ENCODE results near the gene URM1. TPM values are rescaled to one million over a fixed set of nuclear protein-coding genes. Genes with fewer than 3 reads are reported as not detected.
A peak's percentile ranks its signal among the peaks of the same experiment; 100 is the strongest.
"Not testable (repeated sequence)": the region's sequence is repeated elsewhere in the genome, so short reads cannot be mapped to it uniquely, and the experiment has no call there.

URM1 gene
- total and polyA plus RNA-seq, 3 experiments from 2014 or later: 56.3 to 108 (median 100) TPM

DNA sequence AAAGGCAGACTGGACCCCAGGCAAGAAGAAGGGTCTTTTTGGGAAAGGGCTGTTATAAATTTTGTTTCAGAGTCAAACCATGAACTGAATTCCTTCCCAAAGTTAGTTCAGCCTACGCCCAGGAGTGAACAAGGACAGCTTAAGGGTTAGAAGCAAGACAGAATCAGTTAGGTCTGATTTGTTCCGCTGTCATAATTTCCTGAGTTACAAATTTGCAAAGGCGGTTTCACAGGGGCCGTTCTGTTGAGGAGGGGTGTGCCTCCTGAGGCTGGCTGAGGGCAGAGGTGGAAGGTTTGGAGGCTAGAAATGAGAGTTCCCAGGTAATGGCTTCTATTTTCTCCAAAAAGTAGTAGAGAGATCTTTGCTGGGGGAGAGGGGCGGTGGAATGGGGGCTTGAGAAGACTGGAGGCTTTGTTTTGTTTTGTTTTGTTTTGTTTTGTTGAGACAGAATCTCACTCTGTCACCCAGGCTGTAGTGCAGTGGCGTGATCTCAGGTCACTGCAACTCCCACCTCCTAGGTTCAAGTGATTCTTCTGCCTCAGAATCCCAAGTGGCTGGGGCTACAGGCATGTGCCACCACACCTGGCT, 45.4 kb downstream of the URM1 start:
- no peak overlapping the region for H3K27ac ChIP-seq (ENCODE audit: low read depth, low read length)
- H3K9me3 ChIP-seq (ENCODE audit: low read length): no peaks in the 10 kb centered on the region
- no peak for DNase-seq
- Mint-ChIP-seq H3K27me3 (peaks cover 26 to 47% of the 10 kb centered on the region in 2 donors), H3K27ac (peak overlapping the region in 1 of 8 donors; percentile 64), H3K9me3 (peaks cover 0 to 2% (median 0%) of the 10 kb centered on the region in 5 donors), H3K36me3 (no peaks in the 10 kb centered on the region), H3K4me1 (peaks cover 0 to 11% (median 1%) of the 10 kb centered on the region in 3 donors), H3K4me3 (peak overlapping the region in 1 of 7 donors; percentile 19)
- peaks cover 13% of the 10 kb centered on the region for H3K4me1 ChIP-seq (ENCODE audit: insufficient read depth, low read length)
- H3K4me3 ChIP-seq (ENCODE audit: low read length): no peak overlapping the region
- H3K27me3 ChIP-seq (ENCODE audit: insufficient read depth, low read length, poor library complexity, severe bottlenecking): peaks cover 7% of the 10 kb centered on the region
- CTCF ChIA-PET: no interaction called here
- POLR2A ChIA-PET: no interaction called here
- H3K36me3 ChIP-seq (ENCODE audit: insufficient read depth, low read length): no peaks in the 10 kb centered on the region

DNA sequence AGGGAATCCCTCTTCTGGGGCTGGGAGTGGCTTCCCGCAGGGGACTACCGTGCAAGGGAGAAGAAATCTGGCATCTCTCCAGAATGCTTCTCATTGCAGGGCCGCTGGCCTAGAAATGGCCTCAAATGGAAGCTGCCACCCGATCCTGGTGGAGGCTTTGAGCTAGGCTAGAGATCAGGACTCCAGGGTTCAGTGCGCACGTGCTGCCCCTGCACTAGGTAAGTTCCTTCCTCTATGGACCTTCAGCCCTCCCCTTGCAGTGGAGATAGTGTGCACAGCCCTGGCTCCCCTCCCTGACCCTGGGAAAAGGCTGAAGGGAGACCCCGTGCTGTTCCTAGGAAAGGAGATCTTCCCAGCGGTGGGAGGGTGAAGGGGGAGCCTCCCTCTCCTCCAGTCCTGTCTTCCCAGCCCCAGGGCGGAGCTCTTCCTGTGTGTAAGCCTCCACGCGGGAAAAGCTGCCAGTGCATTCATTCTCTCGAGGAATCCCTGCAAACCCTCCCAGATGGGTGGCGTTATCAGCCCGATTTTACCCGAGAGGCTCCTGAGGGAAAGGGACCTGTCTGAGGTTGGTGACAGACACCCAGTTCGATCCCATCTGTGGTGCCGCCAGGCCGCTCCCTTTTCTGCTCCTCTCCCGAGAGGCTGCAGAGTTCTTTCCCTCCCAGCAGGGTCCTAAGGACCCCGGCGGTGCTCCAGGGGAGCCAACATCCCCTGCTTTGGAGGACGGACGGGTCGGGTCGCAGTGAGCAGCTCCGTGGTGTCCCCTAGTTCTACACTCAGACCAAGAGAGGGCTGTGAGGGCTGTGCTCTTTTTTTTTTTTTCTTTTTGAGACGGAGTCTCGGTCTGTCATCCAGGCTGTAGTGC, 48.1 kb downstream of the URM1 start:
- Histone ChIP-seq H3K9me3 (ENCODE audit: low read length) (no peaks in the 10 kb centered on the region), H3K27me3 (ENCODE audit: insufficient read depth, low read length, poor library complexity, severe bottlenecking) (peaks cover 7% of the 10 kb centered on the region), H3K4me1 (ENCODE audit: insufficient read depth, low read length) (peaks cover 13% of the 10 kb centered on the region), H3K36me3 (ENCODE audit: insufficient read depth, low read length) (no peaks in the 10 kb centered on the region), H3K4me3 (ENCODE audit: low read length) (peak overlapping the region; percentile 64), H3K27ac (ENCODE audit: low read depth, low read length) (no peak overlapping the region)
- Mint-ChIP-seq H3K27ac (peak overlapping the region in 2 of 8 donors; percentile 68 to 85), H3K27me3 (peaks cover 24 to 34% of the 10 kb centered on the region in 2 donors), H3K4me1 (peaks cover 0 to 11% (median 1%) of the 10 kb centered on the region in 3 donors), H3K9me3 (no peaks in the 10 kb centered on the region), H3K4me3 (peak overlapping the region; percentile 73 to 88 (median 78)), H3K36me3 (no peaks in the 10 kb centered on the region)
- DNase-seq: no peak
- ChIA-PET POLR2A (interaction anchor here (1.3 to 1.4 kb wide), 2 partner anchors 48 to 169 kb away, joined by 3 to 5 read pairs; partner anchors contain the start of gene URM1), CTCF (interaction anchor here (0.6 to 2.3 kb wide), 15 partner anchors 9 to 510 kb away, joined by 3 to 10 read pairs (median 4); partner anchors contain the start of genes SPTAN1 and URM1)

DNA sequence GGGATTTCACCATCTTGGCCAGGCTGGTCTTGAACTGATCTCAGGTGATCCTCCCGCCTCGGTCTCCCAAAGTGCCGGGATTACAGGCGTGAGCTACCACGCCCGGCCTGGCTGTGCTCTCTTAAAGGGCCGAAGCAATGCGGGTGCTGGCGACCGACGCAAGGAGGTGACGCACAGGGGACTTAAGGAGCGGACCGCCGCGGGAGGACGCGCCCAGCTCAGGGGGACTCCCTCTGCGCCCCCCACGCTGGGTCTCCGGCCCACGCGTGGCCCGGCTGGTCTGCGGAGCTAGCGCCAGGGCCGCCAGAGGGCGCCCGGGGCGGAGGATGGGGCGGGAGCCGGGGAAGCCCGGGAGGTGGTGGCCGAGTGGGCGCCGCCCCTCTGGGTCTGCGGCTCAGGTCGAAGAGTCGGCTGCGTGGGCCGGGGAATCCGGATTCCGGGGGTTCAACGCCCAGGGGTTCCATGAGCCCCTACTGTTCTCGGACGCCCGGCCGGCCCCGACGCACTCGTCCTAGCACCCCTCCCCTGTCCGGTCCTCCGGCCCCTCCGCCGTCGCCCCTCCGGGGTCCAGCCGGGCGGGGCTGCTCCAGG, 49.0 kb downstream of the URM1 start:
- H3K27ac ChIP-seq (ENCODE audit: low read depth, low read length): peak overlapping the region; percentile 31
- H3K4me3 Mint-ChIP-seq: peak overlapping the region; percentile 73 to 88 (median 78)
- peaks cover 13% of the 10 kb centered on the region for H3K4me1 ChIP-seq (ENCODE audit: insufficient read depth, low read length)
- no peaks in the 10 kb centered on the region for H3K9me3 ChIP-seq (ENCODE audit: low read length)
- no peaks in the 10 kb centered on the region for H3K36me3 ChIP-seq (ENCODE audit: insufficient read depth, low read length)
- CTCF ChIA-PET: interaction anchor here (0.7 to 2.3 kb wide), 14 partner anchors 10 to 509 kb away, joined by 3 to 10 read pairs (median 4); partner anchors contain the start of genes SPTAN1 and URM1
- no peaks in the 10 kb centered on the region for H3K9me3 Mint-ChIP-seq
- H3K4me3 ChIP-seq (ENCODE audit: low read length): peak overlapping the region; percentile 64
- DNase-seq: peak; percentile 47 to 74 (median 57)
- H3K27me3 Mint-ChIP-seq: peaks cover 19 to 26% of the 10 kb centered on the region in 2 donors
- peak overlapping the region in 2 of 8 donors; percentile 68 to 85 for H3K27ac Mint-ChIP-seq
- H3K36me3 Mint-ChIP-seq: no peaks in the 10 kb centered on the region
- H3K4me1 Mint-ChIP-seq: peaks cover 0 to 11% (median 1%) of the 10 kb centered on the region in 3 donors
- peaks cover 7% of the 10 kb centered on the region for H3K27me3 ChIP-seq (ENCODE audit: insufficient read depth, low read length, poor library complexity, severe bottlenecking)
- POLR2A ChIA-PET: interaction anchor here (0.8 to 1.4 kb wide), 3 partner anchors 19 to 170 kb away, joined by 3 to 5 read pairs (median 3); partner anchors contain the start of gene URM1

DNA sequence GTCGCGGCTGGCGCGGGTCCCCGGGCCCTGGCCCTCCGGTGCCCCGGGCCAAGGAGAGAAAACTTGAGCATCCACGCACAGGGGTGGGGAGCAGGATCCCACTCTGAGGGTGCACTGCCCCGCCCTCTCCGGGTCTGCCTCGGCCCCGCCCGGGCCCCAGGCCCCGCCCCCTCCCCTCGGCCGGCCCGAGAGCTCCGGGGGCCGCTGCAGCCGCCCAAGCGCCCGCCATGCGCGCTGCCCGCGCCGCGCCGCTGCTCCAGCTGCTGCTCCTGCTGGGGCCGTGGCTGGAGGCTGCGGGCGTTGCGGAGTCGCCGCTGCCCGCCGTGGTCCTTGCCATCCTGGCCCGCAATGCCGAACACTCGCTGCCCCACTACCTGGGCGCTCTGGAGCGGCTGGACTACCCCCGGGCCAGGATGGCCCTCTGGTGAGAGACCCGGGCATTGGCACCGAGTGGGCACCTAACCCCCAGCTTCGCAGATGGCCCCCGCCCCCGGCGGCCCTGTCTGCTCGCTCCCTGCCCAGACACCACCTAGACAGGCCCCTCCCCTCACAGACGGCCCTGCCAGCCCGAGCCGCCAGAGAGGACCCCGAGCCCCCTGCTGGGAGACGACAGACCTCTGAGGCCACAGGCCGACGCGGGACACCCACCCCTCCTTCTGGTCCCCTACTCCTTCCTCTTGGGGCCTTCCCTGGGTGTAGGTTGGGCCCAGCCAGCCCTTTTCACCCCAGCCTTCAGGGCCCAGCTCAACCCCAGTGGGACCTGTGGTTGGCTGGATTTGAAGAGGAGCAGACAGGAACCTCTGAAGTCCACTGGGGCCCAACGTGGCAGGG, 49.7 kb downstream of the URM1 start, which contains the start of gene CERCAM:
Gene CERCAM (plus strand): TSS at position 207 of the 831 bp plus-strand sequence. CDS start 21 bp downstream, at position 228.
- peak; percentile 29 to 69 (median 40) for DNase-seq
- Histone ChIP-seq H3K4me1 (ENCODE audit: insufficient read depth, low read length) (peaks cover 13% of the 10 kb centered on the region), H3K27ac (ENCODE audit: low read depth, low read length) (peak within 1 kb of the TSS; percentile 61), H3K36me3 (ENCODE audit: insufficient read depth, low read length) (no peaks in the 10 kb centered on the region), H3K4me3 (ENCODE audit: low read length) (peak within 1 kb of the TSS; percentile 64), H3K27me3 (ENCODE audit: insufficient read depth, low read length, poor library complexity, severe bottlenecking) (peaks cover 7% of the 10 kb centered on the region), H3K9me3 (ENCODE audit: low read length) (no peaks in the 10 kb centered on the region)
- CTCF ChIA-PET: interaction anchor here (0.8 to 2.3 kb wide), 9 partner anchors 10 to 509 kb away, joined by 3 to 10 read pairs (median 4); no protein-coding TSS in a partner anchor
- H3K4me1 Mint-ChIP-seq: peaks cover 0 to 11% (median 1%) of the 10 kb centered on the region in 3 donors
- no peaks in the 10 kb centered on the region for H3K36me3 Mint-ChIP-seq
- H3K27me3 Mint-ChIP-seq: peaks cover 14 to 20% of the 10 kb centered on the region in 2 donors
- peak within 1 kb of the TSS in 3 of 8 donors; percentile 19 to 85 (median 68) for H3K27ac Mint-ChIP-seq
- POLR2A ChIA-PET: interaction anchor here (0.6 to 1.4 kb wide), 4 partner anchors 18 to 492 kb away, joined by 3 to 7 read pairs (median 4); partner anchors contain the start of gene URM1
- H3K4me3 Mint-ChIP-seq: peak within 1 kb of the TSS; percentile 73 to 88 (median 78)
- no peaks in the 10 kb centered on the region for H3K9me3 Mint-ChIP-seq

DNA sequence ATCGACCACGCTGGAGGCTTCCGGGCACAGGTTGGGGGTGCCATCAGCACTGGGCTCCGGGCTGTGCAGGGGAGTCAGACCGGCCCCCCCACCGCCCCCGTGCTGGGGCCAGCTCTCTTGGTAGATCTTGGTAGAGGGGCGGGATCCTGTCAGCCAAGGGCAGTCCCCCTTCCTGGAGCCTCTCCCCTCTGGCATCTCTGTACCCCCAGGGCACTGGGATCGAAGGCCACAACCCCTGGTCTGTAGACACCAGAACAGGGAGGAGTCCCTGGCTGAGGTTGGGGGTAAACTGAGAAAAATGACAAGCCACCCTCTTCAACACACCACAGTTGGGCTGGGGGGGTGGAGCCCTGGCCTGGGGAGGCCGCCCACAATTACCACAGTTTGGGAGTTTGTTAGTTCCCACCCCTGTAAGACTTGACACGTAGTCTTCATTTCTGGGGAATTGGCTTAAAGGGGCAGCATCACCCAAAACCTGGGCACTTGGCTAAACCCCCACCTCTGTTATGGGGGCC, 50.4 kb downstream of the URM1 start:
- Mint-ChIP-seq H3K4me1 (peaks cover 0 to 11% (median 1%) of the 10 kb centered on the region in 3 donors), H3K9me3 (no peaks in the 10 kb centered on the region), H3K27ac (peak overlapping the region in 1 of 8 donors; percentile 19), H3K27me3 (peaks cover 10 to 13% of the 10 kb centered on the region in 2 donors), H3K36me3 (no peaks in the 10 kb centered on the region), H3K4me3 (peak overlapping the region; percentile 41 to 71 (median 50))
- Histone ChIP-seq H3K27ac (ENCODE audit: low read depth, low read length) (peak overlapping the region; percentile 61), H3K27me3 (ENCODE audit: insufficient read depth, low read length, poor library complexity, severe bottlenecking) (peaks cover 7% of the 10 kb centered on the region), H3K4me1 (ENCODE audit: insufficient read depth, low read length) (peaks cover 13% of the 10 kb centered on the region), H3K9me3 (ENCODE audit: low read length) (no peaks in the 10 kb centered on the region), H3K36me3 (ENCODE audit: insufficient read depth, low read length) (no peaks in the 10 kb centered on the region), H3K4me3 (ENCODE audit: low read length) (peak overlapping the region; percentile 26)
- ChIA-PET CTCF (no interaction called here), POLR2A (interaction anchor here (0.6 kb wide), 1 partner anchor 493 kb away, joined by 7 read pairs; no protein-coding TSS in a partner anchor)
- no peak for DNase-seq

DNA sequence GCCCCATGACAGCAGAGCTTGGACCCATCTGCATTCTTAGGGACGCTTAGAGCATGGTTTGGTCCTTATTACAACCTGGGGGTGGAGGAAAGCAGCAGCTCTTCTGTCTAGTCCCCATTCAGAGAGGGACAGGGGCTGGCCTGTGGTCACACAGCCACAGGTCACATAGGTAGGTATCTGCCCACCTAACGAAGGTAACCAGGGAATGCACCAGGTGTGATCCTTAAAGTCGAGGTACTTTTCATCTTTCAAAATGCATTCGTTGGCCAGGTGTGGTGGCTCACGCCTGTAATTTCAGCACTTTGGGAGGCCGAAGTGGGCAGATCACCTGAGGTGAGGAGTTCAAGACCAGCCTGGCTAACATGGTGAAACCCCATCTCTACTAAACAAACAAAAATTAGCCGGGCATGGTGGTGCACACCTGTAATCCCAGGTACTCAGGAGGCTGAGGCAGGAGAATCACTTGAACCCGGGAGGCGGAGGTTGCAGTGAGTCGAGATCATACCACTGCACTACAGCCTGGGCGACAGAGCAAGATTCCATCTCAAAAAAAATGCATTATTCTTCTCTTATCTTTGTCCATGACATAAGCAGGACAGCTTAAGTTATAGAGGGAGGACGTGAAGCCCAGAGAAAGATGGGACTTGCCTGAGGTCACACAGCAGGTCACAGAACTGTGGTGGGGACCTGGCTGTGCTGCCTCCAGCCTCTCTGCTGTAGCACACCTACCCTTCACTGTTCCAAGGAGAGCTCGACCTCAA, 51.0 kb downstream of the URM1 start:
- peak overlapping the region; percentile 17 to 71 (median 44) for H3K4me3 Mint-ChIP-seq
- H3K9me3 ChIP-seq (ENCODE audit: low read length); DNase-seq; POLR2A ChIA-PET; H3K27ac ChIP-seq (ENCODE audit: low read depth, low read length); H3K9me3 Mint-ChIP-seq; CTCF ChIA-PET; H3K36me3 Mint-ChIP-seq; H3K36me3 ChIP-seq (ENCODE audit: insufficient read depth, low read length); H3K27me3 ChIP-seq (ENCODE audit: insufficient read depth, low read length, poor library complexity, severe bottlenecking); H3K4me3 ChIP-seq (ENCODE audit: low read length): not testable (repeated sequence)
- H3K4me1 ChIP-seq (ENCODE audit: insufficient read depth, low read length): peaks cover 13% of the 10 kb centered on the region
- peak overlapping the region in 2 of 8 donors; percentile 29 to 94 for H3K27ac Mint-ChIP-seq
- H3K4me1 Mint-ChIP-seq: peaks cover 0 to 11% (median 1%) of the 10 kb centered on the region in 3 donors
- peaks cover 8 to 11% of the 10 kb centered on the region in 2 donors for H3K27me3 Mint-ChIP-seq
